HCT116 (cell line): ENCODE results near the gene KRT36. TPM values are rescaled to one million over a fixed set of nuclear protein-coding genes. Genes with fewer than 3 reads are reported as not detected.

ENCODE experiments used
- ATAC-seq: fragments of 200-7000 bp; cut with Tn5 transposase; 2 replicates; pipeline ENCODE4 v1.9.1; 2020; ENCODE audit warnings: mild to moderate bottlenecking, moderate library complexity
- BruUV-seq: library from RNA; stranded (reverse); fragments of 400-500 nt; replicated peaks from 2 replicates; lab custom pipeline; 2021; lab: Mats Ljungman, UMichigan
- CTCF ChIA-PET: fragments of 300-600 bp; sonication (Branson Sonifier 250); formaldehyde crosslinking; loops from one replicate; lab custom pipeline; 2021; ENCODE audit warnings: antibody characterized with exemption; lab: Charles Lee
- POLR2A ChIA-PET: fragments of 300-600, 350-600 bp; sonication (Branson Sonifier 250); formaldehyde crosslinking; loops from one replicate; lab custom pipeline; 2021; ENCODE audit warnings: antibody characterized with exemption; lab: Charles Lee
- RAD21 ChIA-PET, 2 experiments: fragments of 300-600 bp; sonication (Branson Sonifier 250); formaldehyde crosslinking; loops; one replicate each; lab custom pipeline; 2023; ENCODE audit warnings: low total read pairs in 2 of 2; ENCODE audit not compliant: uncharacterized antibody in 2 of 2, unreplicated experiment in 2 of 2, low non-redundant PET in 1 of 2; lab: Charles Lee
- DNase-seq: peaks from one replicate; pipeline ENCODE4 v3.0.0-alpha.2; 2010; ENCODE audit warnings: low read depth, low spot score
- H2AFZ ChIP-seq: fragments of 200-600 bp; shearing (Covaris generic), sonication (generic); 2 replicates; pipeline ENCODE4 v1.6.1; 2017; ENCODE audit warnings: low read depth, mixed run types, mixed read lengths, antibody characterized with exemption, low read length; ENCODE audit not compliant: poor library complexity, severe bottlenecking
- H3K27ac ChIP-seq: 2 replicates; pipeline ENCODE4 v1.5.1; 2012; ENCODE audit warnings: low read depth, low read length
- H3K27me3 ChIP-seq: fragments of 200-600 bp; sonication (generic); 2 replicates; pipeline ENCODE4 v1.6.1; 2016; ENCODE audit warnings: mixed run types, low read length, mixed read lengths; ENCODE audit not compliant: insufficient read depth
- H3K36me3 ChIP-seq, 2 experiments: fragments of 200-500 bp in 1 of 2; fragments of 200-600 bp in 1 of 2; sonication (Bioruptor generic) in 1 of 2; sonication (generic) in 1 of 2; 2 replicates each; pipeline versions ENCODE4 v1.5.1 to v1.6.1; 2014 to 2016; ENCODE audit warnings: low read length in 2 of 2, inconsistent platforms in 1 of 2, mixed read lengths in 1 of 2, mixed run types in 1 of 2; ENCODE audit not compliant: insufficient read depth in 2 of 2, control insufficient read depth in 1 of 2
- H3K4me1 ChIP-seq, 2 experiments: fragments of 200-600 bp in 1 of 2; sonication (generic) in 1 of 2; 2 replicates each; pipeline versions ENCODE4 v1.5.1 to v1.6.1; 2012 to 2017; ENCODE audit warnings: low read length in 2 of 2, inconsistent platforms in 1 of 2, mild to moderate bottlenecking in 1 of 2, mixed read lengths in 1 of 2, mixed run types in 1 of 2, moderate library complexity in 1 of 2; ENCODE audit not compliant: insufficient read depth in 2 of 2, control insufficient read depth in 1 of 2
- H3K4me2 ChIP-seq: fragments of 200-600 bp; sonication (generic); 2 replicates; pipeline ENCODE4 v1.6.1; 2017; ENCODE audit warnings: mixed run types, low read length, mixed read lengths
- H3K4me3 ChIP-seq, 2 experiments: fragments of 200-600 bp in 1 of 2; sonication (generic) in 1 of 2; replicated peaks in 1 of 2; 2 replicates each; pipeline ENCODE4 v1.5.1; 2011 to 2016; ENCODE audit warnings: low read length in 2 of 2, control low read depth in 1 of 2, low read depth in 1 of 2, mild to moderate bottlenecking in 1 of 2, mixed read lengths in 1 of 2, mixed run types in 1 of 2
- H3K79me2 ChIP-seq: fragments of 200-600 bp; sonication (generic); 2 replicates; pipeline ENCODE4 v1.6.1; 2017; ENCODE audit warnings: mild to moderate bottlenecking, mixed run types, low read length, moderate library complexity, mixed read lengths; ENCODE audit not compliant: insufficient read depth
- H3K9ac ChIP-seq: fragments of 200-600 bp; sonication (generic); 2 replicates; pipeline ENCODE4 v1.6.1; 2016; ENCODE audit warnings: low read length, mixed read lengths
- H3K9me2 ChIP-seq: fragments of 200-600 bp; sonication (generic), shearing (Covaris generic); 2 replicates; pipeline ENCODE4 v1.6.1; 2017; ENCODE audit warnings: mixed run types, mild to moderate bottlenecking, moderate library complexity; ENCODE audit not compliant: insufficient read depth
- H3K9me3 ChIP-seq, 2 experiments: fragments of 200-500 bp in 1 of 2; fragments of 200-600 bp in 1 of 2; sonication (Bioruptor generic) in 1 of 2; sonication (generic) in 1 of 2; 2 replicates each; pipeline ENCODE4 v1.6.1; 2014 to 2017; ENCODE audit warnings: low read length in 2 of 2, mixed read lengths in 2 of 2, inconsistent platforms in 1 of 2, low read depth in 1 of 2, mild to moderate bottlenecking in 1 of 2, mixed run types in 1 of 2, moderate library complexity in 1 of 2; ENCODE audit not compliant: control insufficient read depth in 1 of 2, insufficient read depth in 1 of 2
- H4K20me1 ChIP-seq: fragments of 200-600 bp; sonication (generic), shearing (Covaris generic); 2 replicates; pipeline ENCODE4 v1.6.1; 2017; ENCODE audit warnings: mixed run types, mild to moderate bottlenecking, moderate library complexity; ENCODE audit not compliant: insufficient read depth
- CBX3 ChIP-seq: IDR thresholded peaks from 2 replicates; pipeline ENCODE4 v1.6.1; 2012; ENCODE audit warnings: low read depth
- FOSL1 ChIP-seq: IDR thresholded peaks from 2 replicates; pipeline ENCODE4 v1.6.1; 2012; ENCODE audit warnings: low read depth
- REST ChIP-seq: IDR thresholded peaks from 2 replicates; pipeline ENCODE4 v1.6.1; 2012; ENCODE audit warnings: low read depth
- intact Hi-C: fragments of 100-400 bp; cut with micrococcal nuclease; formaldehyde crosslinking; loops from 2 replicates; pipeline ENCODE4 v1.10.0; 2022
- total RNA-seq: library from RNA; stranded (reverse); gene quantifications from one replicate; pipeline ENCODE4 v1.2.1, GENCODE V29; 2021; ENCODE audit not compliant: unreplicated experiment

KRT36 gene
- total RNA-seq, 1 experiment from 2014 or later, result not detected

DNA sequence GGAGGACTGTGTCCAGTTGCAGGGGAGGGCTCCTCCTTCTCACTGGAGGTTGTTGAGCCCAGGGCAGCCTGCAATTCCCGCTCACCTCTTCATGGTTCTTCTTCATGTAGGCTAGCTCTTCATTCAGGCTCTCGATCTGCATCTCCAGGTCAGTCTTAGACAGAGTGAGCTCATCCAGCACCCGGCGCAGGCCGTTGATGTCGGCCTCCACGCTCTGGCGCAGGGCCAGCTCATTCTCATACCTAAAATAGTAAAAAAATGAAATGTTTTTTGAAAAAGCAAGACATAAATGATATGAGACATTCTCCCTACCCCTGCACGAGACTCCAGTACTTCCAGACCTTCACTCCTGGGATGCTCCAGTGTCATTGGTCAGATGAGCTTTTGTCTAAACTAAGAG is 13.5 kb upstream of the KRT36 start:
- ChIA-PET RAD21 (no interaction called here), POLR2A (interaction anchor here (0.9 to 1.4 kb wide), 3 partner anchors 16 to 46 kb away, joined by 3 to 4 read pairs (median 3); partner anchors contain the start of gene KRT15), CTCF (interaction anchor here (1.6 kb wide), 1 partner anchor 46 kb away, joined by 4 read pairs; no protein-coding TSS in a partner anchor)
- Histone ChIP-seq H3K79me2 (no peaks in the 10 kb centered on the region), H3K27ac (no peak overlapping the region), H3K9ac (no peak overlapping the region), H3K4me2 (no peak overlapping the region), H3K4me1 (peaks cover 16 to 60% of the 10 kb centered on the region in 2 experiments), H3K9me2 (no peaks in the 10 kb centered on the region), H3K4me3 (no peak overlapping the region), H3K36me3 (no peaks in the 10 kb centered on the region), H3K27me3 (no peaks in the 10 kb centered on the region), H3K9me3 (no peaks in the 10 kb centered on the region), H2AFZ (no peak overlapping the region), H4K20me1 (no peaks in the 10 kb centered on the region)
- no TSS peak for BruUV-seq
- ATAC-seq, result no peak
- TF ChIP-seq FOSL1 (no peak), REST (no peak), CBX3 (no peak)
- TF ChIP-seq, all 23 proteins: peak for 0
- intact Hi-C loops, result no loop called here
- DNase-seq, result no peak
